ENCODE measurements around the gene EXOC3L2.
"Not testable (repeated sequence)": the region's sequence is repeated elsewhere in the genome, so short reads cannot be mapped to it uniquely, and the experiment has no call there.

Gene EXOC3L2

GRCh38 chr19:45245334-45245787, at the start of gene EXOC3L2:
EXOC3L2 (minus strand) TSS chr19:45245407; CDS start chr19:45239045, 6,362 bp downstream.
- no peak for DNase-seq (ENCODE audit: low spot score)

DNA sequence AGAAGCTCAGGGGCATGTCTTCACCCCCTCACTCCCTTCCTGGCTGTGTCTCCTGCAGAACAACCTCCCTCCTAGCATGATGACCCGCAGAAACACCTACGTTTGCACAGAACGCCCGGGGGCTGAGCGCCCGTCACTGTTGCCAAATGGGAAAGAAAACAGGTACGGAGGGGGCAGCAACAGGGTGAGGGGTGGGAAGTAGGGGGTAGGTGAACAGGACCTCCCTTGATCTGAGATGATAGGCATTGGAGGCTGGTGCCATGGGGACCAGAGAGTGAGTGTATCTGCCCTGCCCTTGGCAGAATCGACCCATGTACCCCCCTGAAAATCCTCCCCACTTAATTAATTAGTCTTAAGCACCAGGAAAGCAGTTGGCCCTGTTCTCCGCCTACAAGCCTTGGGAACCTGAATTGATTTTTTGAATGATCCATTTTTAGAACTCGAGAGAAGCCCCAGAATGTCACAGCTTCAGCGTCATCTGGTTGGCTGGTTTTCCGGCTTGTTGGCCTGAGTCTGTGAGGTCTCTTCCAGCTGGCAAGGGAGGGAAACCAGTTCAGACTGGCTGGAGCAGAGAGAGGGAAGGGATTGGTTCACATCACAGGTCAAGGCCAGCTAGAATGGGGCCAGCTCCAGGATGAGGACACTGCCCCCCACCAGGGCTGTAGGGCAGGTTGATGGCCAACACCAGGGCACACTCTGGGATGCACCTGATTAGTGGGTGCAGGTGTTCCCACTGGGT, 49.3 kb upstream of the EXOC3L2 start:
- no peak for DNase-seq (ENCODE audit: low spot score)

DNA sequence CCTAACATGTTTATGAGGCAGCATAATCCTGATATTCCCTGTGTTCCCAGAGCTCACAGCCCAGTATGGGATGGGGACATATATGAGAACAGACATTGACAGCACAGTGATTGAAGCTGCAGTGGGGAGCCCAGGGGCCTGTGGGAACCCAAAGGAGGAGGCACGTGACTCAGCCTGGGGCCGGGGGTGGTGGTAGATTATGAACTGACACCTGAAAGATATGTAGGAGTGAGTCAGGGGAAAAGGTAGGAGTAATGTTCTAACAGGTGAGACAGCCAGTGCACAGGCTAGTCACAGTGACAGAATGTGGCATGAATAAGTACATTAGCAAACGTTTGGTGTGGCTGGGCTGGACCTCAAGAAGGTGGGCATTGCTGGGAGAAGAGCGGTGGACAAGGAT, 48.5 kb upstream of the EXOC3L2 start:
- DNase-seq (ENCODE audit: low spot score): no peak

DNA sequence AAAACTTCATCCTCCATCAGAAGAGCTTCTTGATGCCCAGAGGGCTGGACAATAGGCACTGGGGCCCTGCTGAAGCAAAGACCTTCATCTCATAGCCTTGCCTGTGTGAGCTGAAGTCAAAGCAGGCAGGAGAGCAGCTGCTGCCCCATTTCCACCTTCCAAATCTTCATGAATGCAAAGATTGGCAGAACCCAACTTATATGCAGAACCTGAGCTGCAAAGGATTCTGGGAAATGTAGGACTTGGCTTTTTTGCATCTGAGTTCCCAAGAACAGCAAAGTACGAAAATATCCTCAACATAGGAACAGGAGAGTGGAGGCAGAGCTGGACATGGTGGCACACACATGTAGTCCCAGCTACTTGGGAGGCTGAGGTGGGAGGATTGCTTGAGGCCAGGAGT, 46.6 kb upstream of the EXOC3L2 start:
- no peak for DNase-seq (ENCODE audit: low spot score)

- no peak for DNase-seq (ENCODE audit: low spot score)
Measured at GRCh38 chr19:45290381-45290931, 45.2 kb upstream of the EXOC3L2 start.

DNA sequence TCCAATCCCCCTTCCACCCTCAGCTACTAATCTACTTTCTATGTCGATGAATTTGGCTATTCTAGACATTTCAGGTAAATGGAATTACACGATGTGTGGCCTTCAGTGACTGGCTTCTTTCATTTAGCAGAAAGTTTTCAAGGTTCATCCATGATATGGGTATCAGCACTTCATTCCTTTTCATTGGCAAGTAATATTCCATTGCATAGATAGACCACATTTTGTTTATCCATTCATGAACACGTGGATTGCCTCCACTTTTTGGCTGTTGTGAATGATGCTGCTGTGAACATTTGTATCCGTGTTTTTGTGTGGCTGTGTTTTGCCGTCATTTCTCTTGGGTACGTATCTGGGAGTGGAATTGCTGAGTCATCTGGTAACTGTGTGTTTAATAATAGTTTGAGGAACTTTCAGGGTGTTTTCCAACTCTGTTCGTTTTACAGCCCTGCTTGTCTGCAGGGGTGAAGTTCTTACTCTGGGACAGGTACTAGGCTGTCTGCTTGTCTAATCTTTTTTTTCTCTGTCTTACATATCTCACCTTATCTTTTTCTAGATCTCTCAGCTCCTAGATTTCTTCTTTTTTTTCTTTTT, 38.3 kb upstream of the EXOC3L2 start:
- no peak for DNase-seq (ENCODE audit: low spot score)

- DNase-seq (ENCODE audit: low spot score): no peak
Measured at GRCh38 chr19:45280471-45280961, 35.3 kb upstream of the EXOC3L2 start.

DNA sequence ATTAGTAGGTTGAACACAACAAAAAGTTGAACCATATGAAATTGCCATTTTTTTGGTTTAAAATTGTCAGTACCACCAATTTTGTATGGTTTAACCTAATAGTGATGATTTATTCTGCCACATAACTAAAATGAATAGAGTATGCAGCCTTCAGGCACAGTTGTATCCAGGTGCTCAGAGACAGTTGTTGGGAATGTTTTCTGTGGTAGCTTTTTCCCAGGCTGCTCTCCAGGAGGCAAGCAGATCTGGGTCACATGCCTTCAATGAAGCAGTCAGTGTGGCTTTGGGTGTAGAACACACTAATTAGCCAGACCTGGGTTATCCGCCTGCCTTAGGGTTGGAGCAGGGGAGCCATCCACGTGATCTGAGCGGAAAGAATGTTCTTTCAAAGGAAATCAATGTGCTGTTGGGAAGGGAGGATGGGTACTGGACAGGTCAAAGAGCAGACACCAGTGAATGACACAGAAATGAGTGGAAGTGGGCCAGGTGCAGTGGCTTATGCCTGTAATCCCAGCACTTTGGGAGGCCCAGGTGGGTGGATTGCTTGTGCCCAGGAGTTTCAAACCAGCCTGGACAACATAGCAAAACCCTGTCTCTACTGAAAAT, 34.5 kb upstream of the EXOC3L2 start:
- DNase-seq (ENCODE audit: low spot score): no peak

GRCh38 chr19:45278087-45278486, 32.9 kb upstream of the EXOC3L2 start:
- no peak for DNase-seq (ENCODE audit: low spot score)

GRCh38 chr19:45276284-45276687, 31.1 kb upstream of the EXOC3L2 start:
- DNase-seq (ENCODE audit: low spot score): no peak

GRCh38 chr19:45275370-45275971, 30.3 kb upstream of the EXOC3L2 start:
- DNase-seq (ENCODE audit: low spot score): no peak

DNA sequence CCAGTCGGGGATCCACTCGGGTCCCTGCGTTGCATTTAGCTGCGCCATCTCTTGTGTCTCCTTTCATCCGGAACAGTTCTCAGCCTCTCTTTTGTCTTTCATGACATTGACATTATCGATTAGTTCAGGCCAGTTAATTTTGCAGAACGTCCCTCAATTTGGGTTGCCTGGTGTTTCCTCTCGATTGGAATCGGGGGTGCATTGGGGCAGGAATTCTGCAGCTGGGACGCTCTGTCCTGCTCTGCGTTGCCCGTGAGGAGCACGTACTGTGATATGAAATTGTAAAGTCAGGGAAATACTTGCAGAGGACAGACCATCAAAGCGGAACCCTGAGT, 28.3 kb upstream of the EXOC3L2 start:
- DNase-seq (ENCODE audit: low spot score): no peak

DNA sequence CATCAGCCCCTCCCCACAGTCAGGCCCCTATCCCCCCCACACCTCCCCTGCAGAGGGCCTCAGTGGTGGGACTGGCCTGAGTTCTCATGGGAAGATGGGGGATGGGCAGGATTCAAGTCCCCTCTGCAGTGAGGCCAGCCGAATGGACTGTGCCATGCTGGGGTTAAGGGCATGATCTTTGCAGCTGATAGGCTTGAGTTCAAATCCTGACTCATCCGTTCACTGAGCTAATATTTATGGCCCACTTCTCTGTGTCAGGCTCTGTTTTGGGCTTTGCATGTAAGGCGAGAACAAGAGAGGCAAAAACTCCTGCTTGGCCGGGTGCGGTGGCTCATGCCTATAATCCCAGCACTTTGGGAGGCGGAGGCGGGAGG, 26.5 kb upstream of the EXOC3L2 start:
- DNase-seq (ENCODE audit: low spot score): peak; percentile 2

GRCh38 chr19:45271098-45271734, 26.0 kb upstream of the EXOC3L2 start:
- no peak for DNase-seq (ENCODE audit: low spot score)

DNA sequence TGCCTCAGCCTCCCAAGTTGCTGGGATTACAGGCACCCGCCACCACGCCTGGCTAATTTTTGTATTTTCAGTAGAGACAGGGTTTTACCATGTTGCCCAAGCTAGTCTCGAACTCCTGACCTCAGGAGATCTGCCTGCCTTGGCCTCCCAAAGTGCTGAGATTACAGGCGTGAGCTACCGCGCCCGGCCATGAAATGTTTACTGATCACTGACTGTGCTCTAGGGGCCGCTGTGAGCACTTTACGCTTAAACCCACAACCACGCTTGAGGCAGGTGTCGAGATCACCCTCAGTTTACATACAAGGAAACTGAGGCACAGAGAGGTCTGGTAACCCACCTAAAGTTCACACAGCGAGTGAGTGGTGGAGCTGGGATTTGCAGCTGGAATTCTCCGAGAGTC, 24.7 kb upstream of the EXOC3L2 start:
- DNase-seq (ENCODE audit: low spot score): not testable (repeated sequence)

DNA sequence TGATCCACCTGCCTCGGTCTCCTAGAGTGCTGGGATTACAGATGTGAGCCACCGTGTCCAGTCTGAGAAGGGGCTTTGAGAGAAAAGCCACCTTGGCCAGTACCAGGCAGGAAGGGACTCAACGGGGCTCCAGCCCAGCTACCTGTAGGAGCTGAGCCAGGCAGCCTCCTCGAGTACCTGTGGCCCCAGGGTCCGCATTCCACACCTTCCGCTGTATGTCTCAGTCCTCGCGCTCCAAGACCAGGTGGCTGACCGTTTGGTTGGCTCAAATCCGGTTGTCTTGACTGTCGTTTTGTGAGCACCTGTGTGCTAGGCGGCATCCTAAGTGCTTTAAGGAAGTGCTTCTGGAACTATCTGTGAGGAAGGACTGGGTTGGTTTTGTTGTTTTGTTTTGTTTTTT, 22.1 kb upstream of the EXOC3L2 start:
- DNase-seq (ENCODE audit: low spot score): no peak

DNA sequence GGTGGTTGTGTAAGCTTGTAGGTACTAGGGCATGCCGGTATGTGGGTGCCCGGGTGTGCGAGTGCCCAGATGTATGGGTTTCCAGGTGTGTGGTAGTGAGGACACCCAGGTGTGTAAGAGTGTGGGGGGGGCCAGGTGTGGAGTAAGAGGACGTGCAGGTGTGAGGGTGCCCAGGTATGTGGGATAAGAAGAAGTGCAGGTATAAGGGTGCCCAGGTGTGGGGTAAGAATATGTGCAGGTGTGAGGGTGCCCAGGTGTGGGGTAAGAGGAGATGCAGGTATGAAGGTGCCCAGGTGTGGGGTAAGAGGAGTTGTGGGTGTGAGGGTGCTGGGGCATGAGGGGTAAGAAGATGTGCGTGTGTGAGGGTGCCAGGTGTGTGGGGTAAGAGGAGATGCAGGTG, 20.2 kb upstream of the EXOC3L2 start:
- no peak for DNase-seq (ENCODE audit: low spot score)

DNA sequence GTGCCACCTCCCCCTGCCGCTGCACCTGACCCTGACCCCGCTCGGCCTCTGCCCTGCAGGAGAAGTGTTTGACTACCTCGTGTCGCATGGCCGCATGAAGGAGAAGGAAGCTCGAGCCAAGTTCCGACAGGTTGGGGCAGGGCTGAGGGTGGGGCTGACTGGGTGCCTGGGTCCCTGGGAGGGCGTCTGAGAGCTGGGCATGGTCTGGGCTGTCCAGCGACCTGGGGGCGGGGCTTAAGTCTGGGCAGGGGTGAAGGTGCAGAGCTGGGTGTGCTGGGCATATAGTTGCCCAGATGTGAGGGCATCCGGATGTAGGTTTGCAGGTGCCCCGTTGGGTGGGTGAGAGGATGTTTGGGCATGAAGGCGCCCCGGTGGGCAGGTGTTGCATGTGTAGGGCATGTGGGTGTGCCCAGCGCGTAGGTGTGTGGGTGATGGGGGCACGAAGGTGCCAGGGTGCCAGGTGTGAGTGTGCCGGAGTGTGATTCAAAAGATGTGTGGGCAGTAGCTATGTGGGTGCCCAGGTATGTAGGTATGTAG, 19.6 kb upstream of the EXOC3L2 start:
- DNase-seq (ENCODE audit: low spot score): no peak

DNA sequence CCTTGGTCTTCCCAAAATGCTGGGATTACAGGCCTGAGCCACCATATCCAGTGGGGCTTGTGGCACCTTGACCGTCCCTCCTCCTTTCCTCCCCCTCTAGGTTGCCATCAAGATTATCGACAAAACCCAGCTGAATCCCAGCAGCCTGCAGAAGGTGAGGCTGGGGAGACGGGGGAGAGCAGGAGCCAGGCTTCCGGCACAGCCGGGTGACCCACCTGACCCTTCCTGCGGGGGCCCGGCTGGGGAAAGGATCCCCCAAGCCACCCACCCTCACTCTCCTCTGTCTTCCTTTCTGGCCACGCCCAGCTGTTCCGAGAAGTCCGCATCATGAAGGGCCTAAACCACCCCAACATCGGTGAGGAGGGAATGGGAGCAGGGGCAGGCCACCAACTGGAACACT, 17.8 kb upstream of the EXOC3L2 start:
- no peak for DNase-seq (ENCODE audit: low spot score)

DNA sequence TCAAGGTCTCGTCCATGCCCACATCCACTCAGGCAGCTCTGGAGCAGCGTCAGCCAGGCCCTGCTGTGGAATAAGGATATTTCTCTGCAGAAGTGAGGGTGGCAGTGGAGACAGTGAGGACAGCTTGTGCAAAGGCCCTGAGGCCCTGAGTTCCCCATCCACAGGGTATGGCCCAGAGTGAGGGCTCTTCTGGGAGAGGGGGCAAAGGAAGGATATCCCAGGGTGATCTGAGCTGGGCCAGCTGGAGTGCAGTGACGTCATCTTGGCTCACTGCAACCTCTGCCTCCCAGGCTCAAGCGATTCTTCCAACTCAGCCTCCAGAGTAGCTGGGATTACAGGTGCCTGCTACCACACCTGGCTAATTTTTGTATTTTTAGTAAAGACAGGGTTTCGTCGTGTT, 17.4 kb upstream of the EXOC3L2 start:
- no peak for DNase-seq (ENCODE audit: low spot score)

DNA sequence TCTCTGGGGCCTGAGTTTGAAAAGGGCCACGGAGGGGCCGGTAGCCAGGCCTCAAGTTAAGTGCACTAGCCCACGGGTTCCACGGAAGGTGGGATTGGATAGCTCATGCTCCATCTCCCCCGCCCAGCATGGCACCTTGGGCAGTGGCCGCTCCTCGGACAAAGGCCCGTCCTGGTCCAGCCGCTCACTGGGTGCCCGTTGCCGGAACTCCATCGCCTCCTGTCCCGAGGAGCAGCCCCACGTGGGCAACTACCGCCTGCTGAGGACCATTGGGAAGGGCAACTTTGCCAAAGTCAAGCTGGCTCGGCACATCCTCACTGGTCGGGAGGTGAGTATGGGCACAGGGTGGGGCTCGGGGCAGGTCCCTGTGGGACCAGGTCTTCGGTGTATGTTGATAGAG, 13.7 kb upstream of the EXOC3L2 start:
- no peak for DNase-seq (ENCODE audit: low spot score)

DNA sequence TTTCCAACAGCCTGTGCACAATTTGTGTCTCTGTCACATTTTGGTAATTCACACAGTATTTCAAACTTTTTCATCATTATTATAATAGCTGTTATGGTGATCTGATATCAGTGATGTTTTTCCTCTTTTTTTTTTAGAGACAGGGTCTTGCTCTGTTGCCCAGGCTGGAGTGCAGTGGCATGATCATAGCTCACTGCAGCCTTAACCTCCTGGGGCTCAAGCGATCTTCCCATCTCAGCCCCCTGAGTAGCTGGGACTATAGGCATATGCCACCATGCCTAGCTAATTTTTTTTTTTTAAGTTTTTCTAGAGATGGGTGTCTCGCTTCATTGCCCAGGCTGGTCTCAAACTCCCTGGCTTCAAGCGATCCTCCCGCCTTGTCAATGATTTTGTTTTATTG, 11.6 kb upstream of the EXOC3L2 start:
- DNase-seq (ENCODE audit: low spot score): no peak

Measured in AG08395 (cell line).